ENCODE measurements around the gene SOCS1.
A peak's percentile ranks its signal among the peaks of the same experiment; 100 is the strongest.
"Not testable (repeated sequence)": the region's sequence is repeated elsewhere in the genome, so short reads cannot be mapped to it uniquely, and the experiment has no call there.

Gene SOCS1

DNA sequence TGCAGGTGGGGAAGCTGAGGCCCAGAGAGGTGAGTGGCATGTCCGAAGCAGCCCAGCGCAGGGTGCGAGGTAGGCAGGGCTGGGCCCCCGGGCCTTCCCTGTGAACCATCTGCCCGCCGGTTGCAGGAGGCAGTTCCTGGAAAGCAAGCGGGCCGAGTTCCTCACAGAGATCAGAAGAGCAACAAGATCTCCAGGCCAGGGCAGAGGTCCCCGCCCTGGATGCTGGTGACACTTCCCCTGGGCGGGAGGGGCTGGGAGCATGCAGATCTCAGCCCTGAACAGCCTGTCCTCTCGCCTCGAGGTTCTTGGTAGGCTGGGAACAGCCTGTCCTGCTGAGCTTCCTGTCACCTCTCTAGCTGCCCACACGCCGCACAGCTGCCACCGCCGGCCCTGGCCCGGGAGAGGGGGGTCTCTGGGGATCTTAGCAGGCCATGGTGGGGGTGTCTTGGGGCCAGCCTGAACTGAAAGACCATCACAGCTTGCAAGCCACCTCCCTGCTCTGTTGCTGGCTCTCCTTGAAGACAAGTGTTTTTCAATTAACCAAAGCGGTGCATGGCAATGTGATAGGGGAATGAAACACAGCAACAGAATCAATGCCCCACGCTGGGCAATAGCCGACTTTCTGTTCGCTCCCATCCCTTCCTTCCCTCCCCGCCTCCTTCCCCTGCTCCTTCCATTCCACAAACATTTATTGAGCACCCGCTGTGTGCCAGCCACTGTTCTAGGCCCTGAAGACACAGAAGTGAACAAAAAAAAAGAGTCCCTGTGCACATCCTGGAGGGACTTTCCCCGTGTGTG is 31.7 kb downstream of the SOCS1 start:
- DNase-seq = peak; percentile 26 to 50

DNA sequence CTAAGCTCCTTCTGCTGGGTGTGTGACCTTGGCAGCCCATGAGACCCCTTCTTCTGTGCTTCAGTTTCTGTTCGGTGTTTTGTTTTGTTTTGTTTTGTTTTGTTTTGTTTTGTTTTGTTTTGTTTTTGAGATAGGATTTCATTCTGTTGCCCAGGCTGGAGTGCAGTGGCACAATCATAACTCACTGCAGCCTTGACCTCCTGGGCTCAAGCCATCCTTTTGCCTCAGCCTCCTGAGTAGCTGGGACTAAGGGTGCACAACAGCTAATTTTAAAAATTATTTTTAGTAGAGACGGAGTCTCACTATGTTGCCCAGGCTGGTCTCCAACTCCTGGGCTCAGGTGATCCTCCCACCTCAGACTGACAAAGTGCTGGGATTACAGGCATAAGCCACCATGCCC is 35.5 kb downstream of the SOCS1 start:
- DNase-seq = not testable (repeated sequence)

DNA sequence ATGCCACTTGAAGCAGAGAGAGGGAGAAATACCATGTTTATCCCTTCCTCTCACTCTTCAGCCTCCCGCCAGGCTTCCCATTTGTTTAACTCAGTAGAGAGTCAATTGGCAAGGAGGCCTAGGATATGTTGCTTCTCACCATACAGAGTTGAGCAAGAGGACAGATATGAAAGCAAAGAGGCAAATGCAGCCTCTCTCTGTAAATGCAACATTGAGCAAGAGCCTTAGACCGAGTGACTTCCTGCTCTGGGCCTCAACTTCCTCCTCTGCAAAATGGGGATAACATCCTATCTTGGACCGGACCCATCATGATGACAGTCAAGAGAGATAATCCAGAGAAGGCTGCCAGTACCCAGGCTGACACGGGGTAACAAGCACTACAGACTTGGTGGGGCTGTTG is 36.8 kb downstream of the SOCS1 start:
- no peak for DNase-seq

DNA sequence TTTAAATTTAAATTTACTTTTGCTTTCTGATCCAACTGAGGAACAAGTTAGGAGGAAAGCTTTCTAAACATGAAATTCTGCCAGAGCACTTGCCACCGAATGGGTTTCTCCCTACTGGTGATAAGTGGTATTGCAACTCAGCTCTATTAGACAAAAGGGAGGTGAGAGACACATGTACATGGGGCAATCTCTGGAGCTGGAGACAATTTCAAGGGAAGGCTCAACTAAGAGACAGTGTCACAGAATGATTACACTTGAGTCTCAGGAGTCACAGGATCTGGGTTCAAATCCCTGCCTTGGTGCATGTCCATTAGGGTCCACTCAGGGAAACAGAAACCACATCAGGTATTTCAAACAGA is 37.4 kb downstream of the SOCS1 start:
- DNase-seq = no peak

DNA sequence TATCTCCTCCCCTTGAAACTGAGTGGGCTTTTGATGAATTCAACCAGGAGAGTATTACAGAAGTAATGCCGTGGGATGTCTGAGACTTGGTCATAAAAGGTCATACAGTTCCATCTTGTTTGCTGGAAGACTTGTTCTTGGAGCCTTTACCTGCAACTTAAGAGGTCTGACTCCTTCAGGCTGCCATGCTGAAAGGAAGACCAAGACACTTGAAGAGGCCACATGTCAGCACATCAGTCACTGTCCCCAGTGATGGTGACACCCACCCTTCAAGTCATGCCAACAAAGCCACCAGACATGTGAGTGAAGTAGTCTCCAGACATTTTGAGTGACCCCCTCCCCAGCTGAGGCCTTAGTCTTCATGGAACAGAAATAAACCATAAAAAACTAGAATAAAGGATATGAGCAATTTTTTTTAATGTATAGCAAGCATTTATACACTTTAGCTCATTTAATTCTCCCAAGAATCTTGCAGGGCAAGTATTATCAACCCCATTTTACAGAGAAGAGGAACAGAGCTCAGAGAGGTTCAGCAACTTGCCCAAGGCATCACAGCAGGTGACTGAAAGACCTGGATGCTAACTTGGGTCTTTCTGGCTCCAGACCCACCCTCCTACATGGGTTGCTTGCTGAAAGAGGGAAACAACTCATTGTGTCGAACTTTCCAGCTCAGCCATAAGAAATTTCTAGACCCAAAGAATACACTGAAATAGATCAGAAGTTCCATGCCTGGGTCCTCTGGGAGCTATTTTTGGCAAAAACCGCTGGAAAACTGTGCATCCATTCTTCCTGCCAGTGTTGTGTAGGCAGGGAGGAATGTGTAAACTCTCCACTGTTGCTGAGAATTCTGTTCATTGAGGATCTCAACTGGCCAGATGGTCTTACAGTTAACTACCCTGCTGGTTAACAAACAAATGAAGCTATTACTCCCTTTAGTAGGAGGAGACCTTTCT is 38.1 kb downstream of the SOCS1 start:
- no peak for DNase-seq

DNA sequence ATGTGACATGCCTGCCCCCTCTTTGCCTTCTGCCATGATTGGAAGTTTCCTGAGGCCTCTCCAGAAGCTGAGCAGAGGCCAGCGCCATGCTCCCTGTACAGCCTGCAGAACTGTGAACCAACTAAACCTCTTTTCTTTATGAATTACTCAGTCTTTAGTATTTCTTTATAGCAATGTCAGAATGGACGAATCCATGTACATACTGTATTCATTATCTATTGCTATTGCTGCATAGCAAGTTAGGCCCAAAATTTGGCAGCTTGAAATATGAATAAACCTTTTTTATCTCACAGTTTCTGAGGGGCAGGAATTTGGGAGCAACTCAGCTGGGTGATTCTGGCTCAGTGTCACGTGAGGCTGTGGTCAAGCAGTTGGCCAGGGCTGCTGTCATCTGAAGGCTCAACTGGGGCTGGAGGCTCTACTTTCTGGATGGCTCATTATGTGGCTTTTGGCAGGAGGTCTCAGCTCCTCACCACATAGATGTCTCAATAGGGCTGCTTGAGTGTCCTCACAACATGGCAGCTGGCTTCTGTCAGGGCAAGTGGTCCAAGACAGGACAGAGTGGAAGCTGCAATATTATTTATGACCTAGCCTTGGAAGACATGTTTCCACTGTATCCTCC is 40.0 kb downstream of the SOCS1 start:
- no peak for DNase-seq

DNA sequence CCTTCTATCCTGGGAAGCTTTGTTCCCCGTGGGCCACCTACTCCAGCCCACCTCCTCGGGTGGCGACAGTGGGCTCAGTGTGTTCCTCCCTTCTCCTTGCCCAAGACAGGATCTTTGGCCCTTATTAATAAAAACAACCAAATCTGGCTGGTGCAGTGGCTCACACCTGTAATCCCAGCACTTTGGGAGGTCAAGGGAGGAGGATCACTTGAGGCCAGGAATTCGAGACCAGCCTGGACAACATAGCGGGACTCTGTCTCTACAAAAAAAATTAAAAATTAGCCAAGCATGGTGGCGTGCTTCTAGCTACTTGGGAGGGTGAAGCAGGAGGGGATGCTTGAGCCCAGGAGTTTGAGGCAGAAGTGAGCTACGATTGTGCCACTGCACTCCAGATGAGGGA is 42.2 kb downstream of the SOCS1 start:
- no peak for DNase-seq

DNA sequence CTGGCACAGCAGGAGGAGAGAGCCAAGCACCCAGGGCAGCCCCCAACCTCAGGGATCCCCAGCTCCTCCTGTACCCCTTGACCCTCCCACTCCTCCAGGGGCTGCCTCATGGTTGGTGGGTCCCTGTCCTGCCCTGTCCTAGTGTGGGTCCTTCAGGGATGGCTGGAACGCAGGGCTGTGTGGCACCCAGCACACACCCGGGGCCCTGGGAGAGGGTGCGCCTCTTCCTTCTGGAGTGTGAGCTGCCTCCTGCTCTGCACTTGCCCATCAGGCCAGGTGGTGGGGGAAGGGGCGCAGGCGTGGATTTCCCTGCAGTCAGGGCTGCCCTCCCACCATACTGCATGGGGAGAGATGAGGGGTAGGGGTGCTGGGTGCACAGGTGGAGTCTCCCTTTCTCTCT is 42.6 kb downstream of the SOCS1 start:
- no peak for DNase-seq

DNA sequence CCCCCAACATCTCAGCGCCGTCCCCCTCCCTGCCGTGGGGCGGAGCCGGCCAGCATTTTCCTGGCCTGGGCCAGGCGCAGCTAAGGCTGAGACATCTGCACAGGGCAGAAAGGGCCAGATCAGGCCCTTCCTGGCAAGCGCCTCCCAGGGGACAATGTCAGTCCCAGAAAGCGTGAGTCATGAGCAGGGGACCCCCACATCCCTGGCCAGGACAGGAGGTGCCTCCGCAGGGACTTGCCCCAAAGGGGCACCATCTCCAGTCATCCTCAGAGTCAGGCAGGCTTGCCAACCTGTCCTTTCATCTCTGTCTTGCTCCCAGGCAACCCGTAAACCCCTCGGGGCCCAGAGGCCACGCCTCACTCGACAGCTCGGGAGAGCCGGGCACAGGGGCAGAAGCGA is 43.2 kb downstream of the SOCS1 start:
- DNase-seq = no peak

DNA sequence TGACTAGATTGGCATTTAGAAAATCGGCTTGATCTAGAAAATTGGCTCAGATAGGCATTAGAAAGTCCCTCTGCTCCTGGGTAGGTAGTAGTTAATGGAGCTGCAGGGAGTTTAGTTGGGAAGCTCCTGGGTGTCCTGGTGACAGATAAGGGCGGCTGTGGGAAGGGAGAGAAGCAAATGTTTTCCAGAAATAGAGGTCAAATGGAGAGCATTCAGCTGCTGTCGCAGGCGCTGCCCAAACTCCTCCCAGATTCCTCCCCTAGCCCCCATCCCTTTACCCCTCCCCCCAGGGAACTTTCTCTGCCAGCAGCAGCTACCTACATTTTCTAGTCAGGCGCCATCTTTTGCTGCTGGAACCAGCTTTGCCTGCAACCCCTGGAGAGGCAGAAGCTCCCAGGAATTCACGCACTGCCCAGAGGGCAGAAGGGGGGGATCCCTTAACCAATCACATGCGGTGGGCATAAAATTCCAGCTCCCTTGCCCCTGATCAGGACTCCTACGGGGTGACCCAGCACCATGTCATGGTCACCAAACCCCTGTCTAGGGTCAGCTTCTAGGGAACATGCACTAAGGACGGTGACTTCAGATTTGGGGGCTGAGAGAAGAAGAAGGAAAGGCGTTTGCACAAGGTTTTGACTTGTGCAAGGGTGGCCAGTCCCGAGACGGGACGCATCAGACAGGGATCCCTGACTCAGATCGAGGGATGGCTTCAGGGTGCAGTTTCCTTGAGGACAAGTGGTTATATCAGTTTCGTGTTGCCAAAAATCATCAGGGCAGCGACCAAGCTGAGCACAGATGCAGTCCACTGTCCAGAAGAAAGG is 43.8 kb downstream of the SOCS1 start:
- no peak for DNase-seq

DNA sequence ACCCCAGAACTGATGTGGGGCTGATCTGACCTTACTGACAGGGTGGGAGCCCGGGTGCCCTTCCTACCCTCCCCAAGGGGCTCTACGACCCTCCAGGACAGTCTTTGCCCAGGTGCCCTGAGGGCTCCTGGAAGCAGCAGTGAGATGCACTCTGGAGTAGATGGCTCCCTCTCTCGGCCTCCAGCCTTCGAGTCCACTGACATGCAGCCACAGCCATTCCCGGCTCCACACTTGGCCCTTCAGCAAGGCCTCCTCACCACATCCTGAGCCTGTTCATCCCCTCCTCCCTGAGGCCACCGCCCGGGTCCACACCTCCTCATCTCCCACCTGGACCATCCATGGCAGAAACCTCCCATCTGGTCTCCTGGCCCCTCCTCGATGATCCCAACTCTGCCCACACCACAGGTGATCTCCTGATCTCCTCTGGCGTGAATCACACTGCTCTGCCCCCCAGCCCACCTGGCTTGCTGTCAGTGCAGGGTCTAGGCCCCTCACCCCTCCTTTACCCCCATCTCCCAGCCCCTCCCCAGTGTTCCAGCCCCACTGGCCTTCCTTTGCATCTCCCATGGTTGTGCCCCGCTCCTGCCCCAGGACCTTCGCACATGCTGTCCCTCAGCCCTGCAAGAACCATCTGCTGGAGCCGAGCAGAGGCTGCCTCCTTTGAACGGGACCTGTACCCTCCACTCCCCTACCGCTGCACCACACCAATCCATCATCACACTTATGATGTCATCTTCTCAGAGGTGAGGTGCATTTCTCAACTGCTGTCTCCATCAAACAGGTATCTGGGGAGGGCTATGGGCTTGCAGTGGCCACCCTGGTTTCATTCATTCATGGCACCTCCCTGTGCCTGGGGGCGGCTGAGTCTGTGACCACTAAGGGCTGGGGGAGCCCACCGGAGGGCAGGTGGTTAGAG is 44.7 kb downstream of the SOCS1 start:
- no peak for DNase-seq

DNA sequence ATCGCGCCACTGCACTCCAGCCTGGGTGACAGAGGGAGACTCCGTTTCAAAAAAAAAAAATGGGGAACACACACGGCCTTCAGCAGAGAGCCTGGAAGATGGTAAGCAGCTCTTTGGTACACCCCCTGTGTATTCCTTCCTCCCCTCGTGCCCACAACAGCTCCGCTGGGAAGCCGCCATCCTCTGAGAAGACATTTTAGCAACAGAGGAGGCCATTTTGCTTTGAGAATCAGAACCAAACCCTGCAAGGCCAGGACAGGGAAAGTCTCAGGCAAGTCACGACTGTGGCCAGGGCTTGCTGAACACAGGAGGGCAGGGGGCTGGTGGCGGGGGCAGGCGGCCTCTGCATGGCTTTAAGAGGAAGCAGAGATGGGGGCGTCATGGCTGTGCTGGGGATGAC is 45.7 kb downstream of the SOCS1 start:
- no peak for DNase-seq

DNA sequence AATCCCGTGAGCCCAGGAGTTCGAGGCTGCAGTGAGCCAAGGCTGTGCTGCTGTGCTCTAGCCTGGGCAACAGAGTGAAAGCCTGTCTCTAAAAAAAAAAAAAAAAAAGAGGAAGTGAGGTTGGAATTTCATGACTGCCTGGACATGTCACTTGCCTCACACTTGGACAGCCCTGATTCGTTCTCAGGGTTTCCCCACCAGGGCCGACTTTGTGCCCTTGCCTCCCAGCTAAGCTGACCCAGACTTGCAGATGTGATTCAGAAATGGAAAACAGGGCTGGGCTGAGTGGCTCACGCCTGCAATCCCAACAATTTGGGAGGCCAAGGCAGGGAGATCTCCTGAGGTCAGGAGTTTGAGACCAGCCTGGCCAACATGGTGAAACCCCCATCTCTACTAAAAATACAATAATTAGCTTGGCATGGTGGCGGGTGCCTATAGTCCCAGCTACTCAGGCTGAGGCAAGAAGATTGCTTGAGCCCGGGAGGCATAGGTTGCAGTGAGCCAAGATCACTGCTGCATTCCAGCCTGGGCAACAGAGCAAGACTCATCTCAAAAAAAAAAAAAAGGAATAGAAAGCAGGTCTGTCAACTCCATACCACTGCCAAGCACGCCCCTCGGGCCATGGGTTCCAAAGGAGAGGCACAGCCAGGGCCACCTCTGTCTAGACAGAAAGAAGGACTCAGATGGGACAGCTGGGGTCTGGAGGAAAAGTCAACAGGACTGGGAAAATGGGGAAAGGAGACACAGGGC is 46.9 kb downstream of the SOCS1 start:
- DNase-seq = no peak

DNA sequence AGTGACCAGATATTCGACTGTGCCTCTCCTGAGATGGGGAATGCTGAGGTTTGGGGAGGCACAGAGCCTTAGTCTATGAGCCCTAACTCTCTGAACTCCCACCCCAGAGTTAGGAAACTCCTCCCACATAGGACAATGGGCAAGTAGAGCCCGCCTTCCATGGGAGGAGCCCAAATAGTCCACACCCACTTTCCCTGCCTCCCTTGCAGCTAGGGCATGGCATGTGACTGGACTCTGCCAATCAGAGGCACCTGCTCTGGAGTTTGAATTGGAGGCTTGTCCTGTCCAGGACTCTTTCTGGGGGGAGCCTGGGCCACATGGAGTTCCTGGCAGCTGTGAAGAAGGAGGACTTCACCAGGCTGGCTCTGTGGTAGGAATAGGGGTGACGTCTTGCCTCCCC is 48.4 kb downstream of the SOCS1 start:
- no peak for DNase-seq

DNA sequence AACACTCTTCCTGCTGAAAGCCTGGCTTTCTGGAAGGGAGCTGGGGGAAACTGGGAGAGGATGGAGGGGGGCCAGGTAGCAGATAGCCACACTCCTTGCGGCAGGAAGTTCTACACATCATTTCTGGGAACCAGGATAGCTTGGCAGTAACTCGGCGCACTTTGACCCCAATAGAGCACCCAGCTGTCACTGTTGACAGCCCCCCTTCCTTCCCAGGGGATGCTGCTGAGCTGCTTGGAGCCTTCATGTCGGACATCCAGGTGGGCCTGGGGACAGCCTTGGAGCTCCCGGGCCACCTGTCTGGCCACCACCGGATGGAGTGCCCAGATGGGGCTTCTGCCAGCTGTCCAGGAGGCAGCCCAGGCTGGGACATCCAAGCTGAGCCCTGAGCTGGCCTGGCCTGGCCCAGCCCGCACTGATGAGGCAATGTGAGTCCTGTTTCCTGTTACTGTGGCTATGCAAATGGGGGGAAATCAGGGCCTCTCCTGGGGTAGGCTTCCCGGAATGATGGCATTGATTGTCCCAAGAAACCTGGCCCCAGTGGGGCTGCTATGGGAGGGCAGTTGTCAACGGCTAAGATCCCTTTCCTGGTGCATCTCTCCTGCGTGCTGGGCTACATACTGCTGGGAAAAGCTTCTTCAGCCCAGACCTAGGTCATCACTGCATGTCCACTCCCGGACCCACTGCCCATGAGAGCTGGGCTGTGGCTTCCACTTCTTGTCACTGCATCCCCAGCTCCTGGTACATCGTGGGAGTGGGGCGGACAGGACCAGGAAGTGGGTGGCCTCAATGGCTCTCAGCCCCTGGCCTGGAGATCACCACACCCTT is 50.0 kb downstream of the SOCS1 start:
- DNase-seq = no peak

DNA sequence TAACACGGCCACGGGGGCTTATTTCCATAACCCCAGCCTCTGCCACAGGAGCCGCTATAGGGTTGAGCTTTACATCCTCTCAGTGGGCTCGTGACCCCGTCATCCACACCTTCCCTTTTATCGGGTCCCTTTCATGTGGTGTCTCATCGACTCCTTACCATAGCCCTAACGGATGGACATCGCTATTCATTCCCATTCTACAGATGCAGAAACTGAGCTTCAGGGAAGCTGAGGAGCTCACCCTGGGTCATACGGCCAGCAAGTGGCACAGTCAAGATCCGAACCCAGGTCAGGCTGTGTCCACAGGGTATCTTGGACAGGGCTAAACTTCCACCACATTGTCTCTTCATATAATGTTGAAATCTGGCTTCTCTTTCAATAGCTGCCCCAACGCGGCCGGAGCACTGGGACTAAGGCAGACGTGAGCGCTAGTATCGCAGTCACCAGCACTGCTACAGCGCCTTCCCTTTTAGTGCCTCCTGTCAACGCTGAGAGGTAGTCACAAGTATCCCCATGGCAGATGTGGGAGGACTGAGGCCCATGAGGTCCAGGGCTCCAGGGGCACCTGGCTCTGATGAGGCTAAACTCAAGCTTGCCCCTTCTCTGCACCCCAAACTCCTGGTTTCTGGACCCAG is 50.8 kb downstream of the SOCS1 start:
- no peak for DNase-seq

DNA sequence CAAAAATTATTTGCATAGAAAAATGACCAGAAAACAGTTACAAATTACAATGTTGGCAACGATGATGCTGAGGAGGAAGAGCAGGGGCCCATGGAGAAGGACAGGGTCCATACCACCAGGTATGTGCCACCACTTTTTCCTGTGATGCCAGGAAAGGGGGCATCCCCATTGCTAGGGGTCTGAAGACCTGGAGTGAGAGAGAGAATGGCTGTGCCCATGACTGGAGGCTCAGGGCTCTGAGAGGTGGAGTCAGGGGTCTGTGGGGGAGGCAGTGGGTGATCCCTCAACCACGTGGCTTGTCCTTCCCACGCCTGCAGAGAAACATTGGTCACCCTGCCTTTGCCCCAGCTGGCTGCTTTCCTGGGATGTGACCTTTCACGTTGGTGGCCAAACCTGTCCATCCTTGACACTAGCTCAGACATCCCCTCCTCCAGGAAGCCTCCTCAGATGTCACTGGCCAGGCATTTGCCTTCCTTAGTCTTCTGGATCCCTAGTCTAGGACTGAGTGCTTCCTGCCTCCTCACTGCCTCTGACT is 51.4 kb downstream of the SOCS1 start:
- no peak for DNase-seq
